ENCODE results near the gene DCTPP1. TPM values are rescaled to one million over a fixed set of nuclear protein-coding genes. Genes with fewer than 3 reads are reported as not detected.

The DCTPP1 gene
- total and polyA plus RNA-seq, 2 of the 13 experiments (the other 11 are each of a cell fraction or from before 2014, with no cell fraction given) = 54.8 to 74.4 TPM

GRCh38 chr16:30409125-30410060, 20.4 kb downstream of the DCTPP1 start (continued):
- TF ChIP-seq ZBTB26 (CRISPR knock-in tag; IDR thresholded peaks at IDR 0.05; ENCODE audit: borderline replicate concordance) (no peak), CCAR2 (optimal IDR thresholded peaks at IDR 0.05; ENCODE audit: low read depth, low read length) (no peak), SP1 (IDR thresholded peaks at IDR 0.05) (no peak), SP1 (CRISPR knock-in tag; IDR thresholded peaks at IDR 0.05) (peak; percentile 39), POLR2AphosphoS2 (IDR thresholded peaks at IDR 0.05; ENCODE audit: low read depth, low read length) (no peak), ARID4A (CRISPR knock-in tag; IDR thresholded peaks at IDR 0.05; ENCODE audit: borderline replicate concordance) (peak; percentile 77; the same call in 1 of the 2 replicates), PHF20 (CRISPR knock-in tag; IDR thresholded peaks at IDR 0.05) (no peak; the same call in 1 of the 2 replicates), CSRNP2 (CRISPR knock-in tag; conservative IDR thresholded peaks at IDR 0.05; ENCODE audit: low read depth) (no peak), ZNF207 (IDR thresholded peaks at IDR 0.05; ENCODE audit: borderline replicate concordance) (no peak), ZIK1 (CRISPR knock-in tag; IDR thresholded peaks at IDR 0.05; ENCODE audit: borderline replicate concordance, low read depth) (no peak), RBFOX2 (IDR thresholded peaks at IDR 0.05; ENCODE audit: low read depth, low read length) (0 out of 2 replicates have a peak, but pooled peaks have one; percentile 15), FOXM1 (CRISPR knock-in tag; IDR thresholded peaks at IDR 0.05) (no peak), TFDP2 (CRISPR knock-in tag; IDR thresholded peaks at IDR 0.05) (no peak; the same call in 1 of the 2 replicates), FOXP4 (CRISPR knock-in tag; IDR thresholded peaks at IDR 0.05) (0 out of 2 replicates have a peak, but pooled peaks have one; percentile 17), HMG20B (CRISPR knock-in tag; conservative IDR thresholded peaks at IDR 0.05) (no peak), ZNF550 (CRISPR knock-in tag; IDR thresholded peaks at IDR 0.05; ENCODE audit: borderline replicate concordance) (no peak), YEATS2 (CRISPR knock-in tag; IDR thresholded peaks at IDR 0.05; ENCODE audit: borderline replicate concordance) (peak; percentile 74; the same call in 1 of the 2 replicates), SNAPC2 (CRISPR knock-in tag; IDR thresholded peaks at IDR 0.05) (no peak)

Measured in HepG2 (cell line).